NCI-H526 (cell line): Measurements from ENCODE around the gene NUMB.

Experiments used
- DNase-seq, 2 experiments: peaks; one replicate each; lab custom pipeline; 2025; lab: John Stamatoyannopoulos, UW

Gene NUMB

GRCh38 chr14:73289729-73290128, 168.6 kb downstream of the NUMB start:
- no peak for DNase-seq

- no peak for DNase-seq
Measured at GRCh38 chr14:73289308-73289707, 169.0 kb downstream of the NUMB start.

- no peak for DNase-seq
Measured at GRCh38 chr14:73287071-73287470, 171.3 kb downstream of the NUMB start.

DNA sequence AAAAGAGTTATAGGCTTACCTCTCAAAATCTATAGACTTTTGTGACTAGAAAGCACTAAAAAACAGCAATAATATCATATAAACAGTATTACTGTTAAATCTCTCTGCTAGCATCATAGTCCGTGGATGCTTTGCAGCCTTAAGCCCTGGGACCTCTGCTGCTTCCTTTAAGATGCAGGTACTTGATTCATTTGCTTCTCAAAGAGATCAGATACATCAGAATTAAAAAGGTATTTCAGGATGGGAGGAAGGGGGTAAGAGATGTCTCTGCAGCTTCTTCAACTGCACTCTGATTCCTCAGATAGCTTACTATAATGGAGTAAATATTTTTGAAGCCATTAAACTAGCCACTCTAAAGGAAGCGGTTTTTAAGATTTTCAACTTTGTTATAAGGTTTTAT, 171.7 kb downstream of the NUMB start:
- no peak for DNase-seq

DNA sequence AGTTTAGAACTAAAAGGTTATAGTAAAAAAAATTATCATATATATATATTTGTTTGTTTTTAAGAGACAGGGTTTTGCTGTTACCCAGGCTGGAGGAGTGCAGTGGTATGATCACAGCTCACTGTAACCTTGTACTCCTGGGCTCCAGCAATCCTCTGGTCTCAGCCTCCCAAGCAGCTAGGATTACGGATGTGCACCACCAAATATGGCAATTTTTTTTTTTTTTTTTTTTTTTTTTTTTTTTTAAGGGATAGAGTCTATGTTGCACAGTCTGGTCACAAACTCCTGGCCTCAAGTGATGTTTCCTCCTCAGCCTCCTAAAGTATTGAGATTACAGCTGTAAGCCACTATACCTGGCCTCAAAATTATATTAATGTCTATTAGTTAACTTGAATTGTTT, 172.4 kb downstream of the NUMB start:
- DNase-seq: no peak

GRCh38 chr14:73283608-73284379, 174.6 kb downstream of the NUMB start:
- peak; percentile 38 to 72 for DNase-seq

GRCh38 chr14:73280903-73281302, 177.4 kb downstream of the NUMB start:
- DNase-seq: no peak

GRCh38 chr14:73277376-73277775, 181.0 kb downstream of the NUMB start:
- no peak for DNase-seq

GRCh38 chr14:73276836-73277235, 181.5 kb downstream of the NUMB start:
- DNase-seq: no peak

- DNase-seq: peak; percentile 40 to 80
Measured at GRCh38 chr14:73273799-73274198, 184.5 kb downstream of the NUMB start.

DNA sequence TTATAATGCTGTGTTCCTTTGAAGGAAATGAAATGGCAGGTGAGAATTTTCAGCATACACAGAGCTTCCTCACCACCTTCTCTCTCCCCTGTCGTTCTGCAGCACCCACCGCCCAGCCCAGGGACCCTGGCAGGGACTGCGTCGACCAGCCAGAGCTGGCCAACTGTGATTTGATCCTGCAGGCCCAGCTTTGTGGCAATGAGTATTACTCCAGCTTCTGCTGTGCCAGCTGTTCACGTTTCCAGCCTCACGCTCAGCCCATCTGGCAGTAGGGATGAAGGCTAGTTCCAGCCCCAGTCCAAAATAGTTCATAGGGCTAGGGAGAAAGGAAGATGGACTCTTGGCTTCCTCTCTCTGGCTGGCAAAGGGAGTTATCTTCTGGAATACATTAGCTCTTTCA, 186.0 kb downstream of the NUMB start:
- no peak for DNase-seq

GRCh38 chr14:73269729-73270531, 188.4 kb downstream of the NUMB start:
- no peak for DNase-seq

GRCh38 chr14:73267474-73267873, 190.9 kb downstream of the NUMB start:
- no peak for DNase-seq

DNA sequence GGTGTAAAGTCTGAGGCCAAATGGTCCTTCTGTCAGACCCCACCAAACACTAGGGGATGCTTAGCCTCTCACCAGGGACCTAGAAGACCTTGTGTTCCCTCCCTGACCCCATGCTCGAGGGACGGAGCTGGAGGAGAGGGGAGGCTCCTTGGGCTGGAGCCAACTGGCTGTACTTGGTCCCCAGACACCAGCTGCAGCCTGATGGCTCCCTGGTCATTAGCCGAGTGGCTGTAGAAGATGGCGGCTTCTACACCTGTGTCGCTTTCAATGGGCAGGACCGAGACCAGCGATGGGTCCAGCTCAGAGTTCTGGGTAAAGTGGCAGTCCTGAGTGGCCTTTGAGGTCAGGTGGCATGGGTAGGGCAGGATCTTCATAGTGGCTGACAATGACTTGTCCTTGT, 192.0 kb downstream of the NUMB start:
- no peak for DNase-seq

DNA sequence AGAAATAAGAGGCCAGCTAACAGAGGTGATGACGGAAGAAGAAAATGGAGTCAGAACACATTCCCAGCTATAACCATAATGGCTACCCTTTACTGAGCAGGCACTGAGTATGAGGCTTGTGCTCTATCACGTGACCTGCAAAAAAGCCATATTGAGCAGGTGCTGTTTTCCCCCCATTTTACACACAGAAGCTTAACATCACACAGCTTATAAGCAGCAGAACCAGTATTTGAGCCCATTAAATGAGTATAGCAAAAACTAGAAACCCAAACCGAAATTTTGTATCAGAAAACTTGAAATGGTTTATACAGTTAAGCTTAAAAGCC, 192.7 kb downstream of the NUMB start:
- DNase-seq: no peak

- no peak for DNase-seq
Measured at GRCh38 chr14:73264885-73265720, 193.2 kb downstream of the NUMB start.

DNA sequence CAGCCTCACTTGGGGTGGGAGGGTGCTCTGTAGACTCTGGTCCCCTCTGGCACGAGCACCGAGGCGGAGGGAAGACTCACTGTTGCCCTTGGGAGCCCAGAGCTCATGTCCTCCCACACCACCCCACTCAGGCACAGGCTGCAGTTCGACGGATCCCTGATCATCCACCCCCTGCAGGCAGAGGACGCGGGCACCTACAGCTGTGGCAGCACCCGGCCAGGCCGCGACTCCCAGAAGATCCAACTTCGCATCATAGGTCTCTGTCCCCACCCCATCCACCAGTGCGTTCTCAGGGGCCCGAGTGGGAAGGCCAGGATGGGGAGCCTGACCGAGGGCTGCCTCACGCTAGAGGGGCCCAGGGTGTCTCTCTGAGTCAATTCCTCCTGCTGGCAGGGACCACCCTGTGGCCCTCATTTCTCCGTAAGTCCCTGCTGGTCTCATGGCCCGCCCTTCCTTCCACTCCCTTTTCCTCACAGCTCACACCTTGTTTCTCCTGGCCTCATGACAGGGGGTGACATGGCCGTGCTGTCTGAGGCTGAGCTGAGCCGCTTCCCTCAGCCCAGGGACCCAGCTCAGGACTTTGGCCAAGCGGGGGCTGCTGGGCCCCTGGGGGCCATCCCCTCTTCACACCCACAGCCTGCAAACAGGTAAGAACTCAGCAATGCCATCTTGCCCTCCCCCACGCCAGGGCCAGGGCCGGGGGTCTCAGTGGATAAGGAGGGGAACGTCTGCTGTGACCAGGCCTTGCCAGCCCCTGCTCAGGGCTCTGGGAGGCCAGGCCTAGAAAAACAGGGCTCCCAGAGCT, 194.1 kb downstream of the NUMB start:
- no peak for DNase-seq

DNA sequence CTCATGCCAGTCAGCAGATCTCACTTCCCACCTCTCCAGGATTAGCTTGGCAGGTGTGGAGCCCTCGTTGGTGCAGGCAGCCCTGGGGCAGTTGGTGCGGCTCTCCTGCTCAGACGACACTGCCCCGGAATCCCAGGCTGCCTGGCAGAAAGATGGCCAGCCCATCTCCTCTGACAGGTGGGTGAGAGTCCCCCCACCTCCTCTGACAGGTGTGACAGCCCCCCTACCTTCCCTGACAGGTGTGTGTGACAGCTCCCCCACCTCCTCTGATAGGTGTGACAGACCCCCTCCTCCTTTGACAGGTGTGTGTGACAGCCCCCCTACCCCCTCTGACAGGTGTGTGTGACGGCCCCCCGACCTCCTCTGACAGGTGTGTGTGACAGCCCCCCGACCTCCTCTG, 194.7 kb downstream of the NUMB start:
- no peak for DNase-seq

- no peak for DNase-seq
Measured at GRCh38 chr14:73262427-73263183, 195.7 kb downstream of the NUMB start.

- no peak for DNase-seq
Measured at GRCh38 chr14:73261520-73262426, 196.6 kb downstream of the NUMB start.
